GM12878 (cell line): ENCODE results near the gene RMND5A. TPM values are rescaled to one million over a fixed set of nuclear protein-coding genes. Genes with fewer than 3 reads are reported as not detected.

Source experiments
- ATAC-seq: fragments of 200-7000 bp; cut with Tn5 transposase; 3 replicates; pipeline ENCODE4 v1.9.1; 2020; ENCODE audit warnings: mild to moderate bottlenecking, moderate library complexity
- BruUV-seq: library from RNA; stranded (reverse); fragments of 400-500 nt; replicated peaks from 2 replicates; lab custom pipeline; 2021; lab: Mats Ljungman, UMichigan
- CTCF ChIA-PET: fragments of 300-600 bp; sonication (Branson Sonifier 250); formaldehyde crosslinking; extraction: SDS; loops from one replicate; lab custom pipeline; 2021; ENCODE audit warnings: inconsistent platforms; lab: Yijun Ruan, JAX
- POLR2A ChIA-PET: fragments of 350-600 bp; formaldehyde crosslinking; extraction: SDS; loops from one replicate; lab custom pipeline; 2021; ENCODE audit warnings: inconsistent platforms; lab: Charles Lee
- RAD21 ChIA-PET: fragments of 300-600 bp; sonication (Branson Sonifier 250); formaldehyde crosslinking; loops from one replicate; lab custom pipeline; 2023; ENCODE audit warnings: antibody characterized with exemption; ENCODE audit not compliant: unreplicated experiment; lab: Charles Lee
- SMC1A ChIA-PET: fragments of 300-600 bp; sonication (Branson Sonifier 250); formaldehyde crosslinking; loops from one replicate; lab custom pipeline; 2023; ENCODE audit not compliant: unreplicated experiment, uncharacterized antibody; lab: Charles Lee
- DNase-seq: peaks from one replicate; pipeline ENCODE4 v3.0.0-alpha.2; 2011; ENCODE audit warnings: low read depth, low spot score
- FAIRE-seq: peaks from 3 replicates; lab custom pipeline; 2011; peaks lifted over from hg19 to GRCh38; lab: Jason Lieb, UNC
- H2AFZ ChIP-seq: 2 replicates; pipeline ENCODE4 v1.6.0; 2011; ENCODE audit warnings: low read depth, low read length, control low read depth; ENCODE audit not compliant: control insufficient read depth
- H3K27ac ChIP-seq: 2 replicates; pipeline ENCODE4 v1.5.1; 2011; ENCODE audit warnings: control low read depth; ENCODE audit not compliant: control insufficient read depth, insufficient read depth
- H3K27me3 ChIP-seq, 2 experiments: replicated peaks in 1 of 2; 2 replicates each; pipeline versions ENCODE4 v1.6.0 to v1.6.1; 2011; ENCODE audit warnings: low read length in 1 of 2; ENCODE audit not compliant: control insufficient read depth in 2 of 2, insufficient read depth in 2 of 2
- H3K36me3 ChIP-seq, 2 experiments: 2 replicates each; pipeline ENCODE4 v1.5.1; 2011; ENCODE audit warnings: low read length in 1 of 2; ENCODE audit not compliant: control insufficient read depth in 2 of 2, insufficient read depth in 2 of 2
- H3K4me1 ChIP-seq: 2 replicates; pipeline ENCODE4 v1.6.1; 2011; ENCODE audit warnings: mild to moderate bottlenecking, low read length, moderate library complexity, mixed read lengths; ENCODE audit not compliant: control insufficient read depth, insufficient read depth
- H3K4me2 ChIP-seq: 2 replicates; pipeline ENCODE4 v1.6.0; 2011; ENCODE audit warnings: control low read depth; ENCODE audit not compliant: control insufficient read depth, insufficient read depth
- H3K4me3 ChIP-seq: fragments of 200-600 bp; sonication (generic); 2 replicates; pipeline ENCODE4 v1.5.1; 2016
- H3K79me2 ChIP-seq: 2 replicates; pipeline ENCODE4 v1.6.0; 2011; ENCODE audit warnings: low read length; ENCODE audit not compliant: control insufficient read depth, insufficient read depth
- H3K9ac ChIP-seq: 2 replicates; pipeline ENCODE4 v1.8.0; 2011; ENCODE audit warnings: low read length, control low read depth, mixed read lengths; ENCODE audit not compliant: control insufficient read depth, insufficient read depth
- H3K9me3 ChIP-seq: replicated peaks from 3 replicates; pipeline ENCODE4 v1.5.1; 2011; ENCODE audit warnings: mild to moderate bottlenecking, low read length; ENCODE audit not compliant: control insufficient read depth, insufficient read depth
- H4K20me1 ChIP-seq: 2 replicates; pipeline ENCODE4 v1.6.0; 2011; ENCODE audit not compliant: control insufficient read depth, insufficient read depth
- CBX3 ChIP-seq: fragments of 200-600 bp; sonication (generic); IDR thresholded peaks from 2 replicates; pipeline ENCODE4 v1.6.1; 2016; ENCODE audit warnings: low read depth, borderline replicate concordance
- CEBPB ChIP-seq, 2 experiments: fragments of 150-350 bp in 1 of 2; IDR thresholded peaks; 2 replicates each; pipeline ENCODE4 v1.6.1; 2012 to 2014; ENCODE audit warnings: low read depth in 2 of 2, low read length in 2 of 2, borderline replicate concordance in 1 of 2, inconsistent platforms in 1 of 2
- MEF2B ChIP-seq: fragments of 450-650 bp; IDR thresholded peaks from 2 replicates; pipeline ENCODE4 v1.6.1; 2018; ENCODE audit warnings: mild to moderate bottlenecking, moderate library complexity; ENCODE audit not compliant: partially characterized antibody, poor library complexity, severe bottlenecking
- PKNOX1 ChIP-seq: fragments of 450-650 bp; IDR thresholded peaks from 2 replicates; pipeline ENCODE4 v1.6.1; 2016; ENCODE audit warnings: mild to moderate bottlenecking
- TARDBP ChIP-seq: IDR thresholded peaks from 2 replicates; pipeline ENCODE4 v1.6.1; 2016; ENCODE audit warnings: borderline replicate concordance
- TCF7 ChIP-seq: IDR thresholded peaks from 2 replicates; pipeline ENCODE4 v1.6.1; 2014; ENCODE audit warnings: antibody characterized with exemption, borderline replicate concordance
- ZNF384 ChIP-seq: IDR thresholded peaks from 2 replicates; pipeline ENCODE4 v1.6.1; 2012; ENCODE audit warnings: low read depth, mild to moderate bottlenecking, low read length, improper control_type of control experiment, borderline replicate concordance
- in situ Hi-C: fragments of 300-500 bp; cut with MboI; formaldehyde crosslinking; loops from 9 replicates; pipeline ENCODE4 v1.14.3; 2018; ENCODE audit warnings: mixed read lengths
- intact Hi-C: fragments of 100-400 bp; cut with micrococcal nuclease; formaldehyde crosslinking; loops from one replicate; pipeline ENCODE4 v1.14.2; 2022; ENCODE audit not compliant: unreplicated experiment
- polyA plus RNA-seq, 11 experiments: library from polyadenylated mRNA; depleted of rRNA in 4 of 11; unstranded in 6 of 11; stranded (reverse) in 5 of 11; fragments of >200 nt; fragmentation: Nextera tagmentation in 4 of 11; fragmentation: Illumina TruSeq in 1 of 11; extraction: Ambion mirVana in 4 of 11; extraction: Trizol in 1 of 11; gene quantifications; 1 replicate in 1 of 11; 2 replicates in 10 of 11; pipeline versions ENCODE4 v1.2.1 to v1.2.3, GENCODE V29; 2011 to 2016; ENCODE audit warnings: inconsistent platforms in 2 of 11, missing spikeins in 2 of 11, low read depth in 1 of 11
- total RNA-seq, 4 experiments: library from RNA; depleted of rRNA in 3 of 4; stranded (reverse); fragments of >200 nt in 3 of 4; fragmentation: Illumina TruSeq in 1 of 4; extraction: Trizol in 1 of 4; gene quantifications; 2 replicates each; pipeline versions ENCODE4 v1.2.1 to v1.2.3, GENCODE V29; 2013 to 2021

Gene RMND5A
- total and polyA plus RNA-seq, 10 of the 15 experiments (the other 5 are each of a cell fraction or from before 2014, with no cell fraction given), result 8.3 to 33.6 (median 23.2) TPM

- no peak for TF ChIP-seq PKNOX1
- TF ChIP-seq, all 136 proteins: peak for 0
These were observed 32.8 kb downstream of the RMND5A start (continued) for GRCh38 chr2:86752934-86753333.

- no peak overlapping the region for H2AFZ ChIP-seq
- no peak overlapping the region for H3K4me3 ChIP-seq
- H3K9ac ChIP-seq, result no peak overlapping the region
- ChIA-PET POLR2A (no interaction called here), SMC1A (interaction anchor here (1.1 to 2.5 kb wide), 4 partner anchors 9 to 50 kb away, joined by 3 to 26 read pairs (median 4); no protein-coding TSS in a partner anchor), CTCF (interaction anchor here (0.7 to 2.5 kb wide), 3 partner anchors 8 to 14 kb away, joined by 3 to 37 read pairs (median 6); no protein-coding TSS in a partner anchor), RAD21 (interaction anchor here (0.9 to 1.6 kb wide), 3 partner anchors 8 to 12 kb away, joined by 3 to 7 read pairs (median 4); no protein-coding TSS in a partner anchor)
- ATAC-seq (no peak), FAIRE-seq (no peak), DNase-seq (no peak)
- peaks cover 2% of the 10 kb centered on the region; the same call in 1 of the 2 replicates for H3K79me2 ChIP-seq
- H3K27me3 ChIP-seq, result no peaks in the 10 kb centered on the region
- intact Hi-C loops (no loop called here), in situ Hi-C loops (no loop called here)
- H3K4me1 ChIP-seq, result no peaks in the 10 kb centered on the region
- no peak overlapping the region for H3K4me2 ChIP-seq
- BruUV-seq, result no TSS peak
- H3K27ac ChIP-seq, result no peak overlapping the region
- peaks cover 4% of the 10 kb centered on the region for H3K9me3 ChIP-seq
- H3K36me3 ChIP-seq, result peaks cover 2 to 7% of the 10 kb centered on the region in 2 experiments; a peak in 2 of 4 replicates
- peak; percentile 78 for TF ChIP-seq MEF2B
- TF ChIP-seq CBX3, result no peak
- TF ChIP-seq CEBPB (IDR thresholded peaks at IDR 0.05; ENCODE audit: borderline replicate concordance in 1 of 2, low read depth in 2 of 2, low read length in 2 of 2), result no peak
- TF ChIP-seq ZNF384, result no peak
- TF ChIP-seq TCF7, result no peak
- no peak for TF ChIP-seq TARDBP
- no peaks in the 10 kb centered on the region for H4K20me1 ChIP-seq
These were observed 33.5 kb downstream of the RMND5A start for GRCh38 chr2:86753606-86754005.
